Measurements from ENCODE around the gene SMIM28.

SMIM28 gene

DNA sequence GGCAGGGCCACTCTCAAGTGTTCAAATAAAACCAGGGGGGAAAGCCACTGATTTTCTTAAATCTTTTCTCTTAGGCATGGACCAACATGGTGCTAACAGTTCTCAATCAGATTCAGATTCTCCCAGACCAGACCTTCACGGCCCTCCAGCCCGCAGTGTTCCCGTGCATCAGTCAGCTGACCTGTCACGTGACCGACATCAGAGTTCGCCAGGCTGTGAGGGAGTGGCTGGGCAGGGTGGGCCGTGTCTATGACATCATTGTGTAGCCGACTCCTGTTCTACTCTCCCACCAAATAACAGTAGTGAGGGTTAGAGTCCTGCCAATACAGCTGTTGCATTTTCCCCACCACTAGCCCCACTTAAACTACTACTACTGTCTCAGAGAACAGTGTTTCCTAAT, 41.5 kb upstream of the SMIM28 start:
- H3K4me3 ChIP-seq (ENCODE audit: low read length), result no peak overlapping the region
- TF ChIP-seq, protein P1, sequence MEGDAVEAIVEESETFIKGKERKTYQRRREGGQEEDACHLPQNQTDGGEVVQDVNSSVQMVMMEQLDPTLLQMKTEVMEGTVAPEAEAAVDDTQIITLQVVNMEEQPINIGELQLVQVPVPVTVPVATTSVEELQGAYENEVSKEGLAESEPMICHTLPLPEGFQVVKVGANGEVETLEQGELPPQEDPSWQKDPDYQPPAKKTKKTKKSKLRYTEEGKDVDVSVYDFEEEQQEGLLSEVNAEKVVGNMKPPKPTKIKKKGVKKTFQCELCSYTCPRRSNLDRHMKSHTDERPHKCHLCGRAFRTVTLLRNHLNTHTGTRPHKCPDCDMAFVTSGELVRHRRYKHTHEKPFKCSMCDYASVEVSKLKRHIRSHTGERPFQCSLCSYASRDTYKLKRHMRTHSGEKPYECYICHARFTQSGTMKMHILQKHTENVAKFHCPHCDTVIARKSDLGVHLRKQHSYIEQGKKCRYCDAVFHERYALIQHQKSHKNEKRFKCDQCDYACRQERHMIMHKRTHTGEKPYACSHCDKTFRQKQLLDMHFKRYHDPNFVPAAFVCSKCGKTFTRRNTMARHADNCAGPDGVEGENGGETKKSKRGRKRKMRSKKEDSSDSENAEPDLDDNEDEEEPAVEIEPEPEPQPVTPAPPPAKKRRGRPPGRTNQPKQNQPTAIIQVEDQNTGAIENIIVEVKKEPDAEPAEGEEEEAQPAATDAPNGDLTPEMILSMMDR (IDR thresholded peaks at IDR 0.05; ENCODE audit: insufficient read depth, low read depth, low read length, missing control alignments), result no peak
- DNase-seq (ENCODE audit: low read depth), result no peak

DNA sequence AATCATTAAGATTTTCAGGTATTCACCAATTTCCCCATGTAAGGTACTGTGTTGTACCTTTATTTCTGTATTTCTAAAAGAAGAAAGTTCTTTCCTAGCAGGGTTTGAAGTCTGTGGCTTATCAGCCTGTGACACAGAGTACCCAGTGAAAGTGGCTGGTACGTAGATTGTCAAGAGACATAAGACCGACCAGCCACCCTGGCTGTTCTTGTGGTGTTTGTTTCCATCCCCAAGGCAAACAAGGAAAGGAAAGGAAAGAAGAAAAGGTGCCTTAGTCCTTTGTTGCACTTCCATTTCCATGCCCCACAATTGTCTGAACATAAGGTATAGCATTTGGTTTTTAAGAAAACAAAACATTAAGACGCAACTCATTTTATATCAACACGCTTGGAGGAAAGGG, 40.6 kb upstream of the SMIM28 start:
- TF ChIP-seq, protein P1 (IDR thresholded peaks at IDR 0.05; ENCODE audit: insufficient read depth, low read depth, low read length, missing control alignments), result no peak
- H3K4me3 ChIP-seq (ENCODE audit: low read length), result no peak overlapping the region
- no peak for DNase-seq (ENCODE audit: low read depth)

DNA sequence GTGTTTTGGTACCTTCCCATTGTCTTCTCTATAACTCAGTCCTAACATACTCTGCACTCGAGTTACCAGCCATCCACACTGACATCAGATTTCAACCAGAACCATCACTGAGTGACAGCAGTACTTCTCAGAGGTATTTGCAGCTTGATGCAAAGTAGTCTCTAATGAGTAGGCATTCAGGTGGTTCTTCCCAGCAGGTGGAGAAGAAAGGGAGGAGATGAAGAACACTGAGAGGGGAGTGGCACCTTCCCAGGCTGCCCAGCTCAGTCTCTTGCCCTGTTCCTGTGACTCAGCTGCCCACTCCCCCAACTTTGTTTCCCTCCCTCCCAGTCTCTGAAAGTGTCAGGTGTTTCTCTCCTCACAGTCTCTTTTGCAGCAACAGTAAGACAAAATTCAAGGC, 38.7 kb upstream of the SMIM28 start:
- peak; percentile 35 for DNase-seq (ENCODE audit: low read depth)
- TF ChIP-seq, protein P1 (IDR thresholded peaks at IDR 0.05; ENCODE audit: insufficient read depth, low read depth, low read length, missing control alignments), result no peak
- H3K4me3 ChIP-seq (ENCODE audit: low read length), result no peak overlapping the region

DNA sequence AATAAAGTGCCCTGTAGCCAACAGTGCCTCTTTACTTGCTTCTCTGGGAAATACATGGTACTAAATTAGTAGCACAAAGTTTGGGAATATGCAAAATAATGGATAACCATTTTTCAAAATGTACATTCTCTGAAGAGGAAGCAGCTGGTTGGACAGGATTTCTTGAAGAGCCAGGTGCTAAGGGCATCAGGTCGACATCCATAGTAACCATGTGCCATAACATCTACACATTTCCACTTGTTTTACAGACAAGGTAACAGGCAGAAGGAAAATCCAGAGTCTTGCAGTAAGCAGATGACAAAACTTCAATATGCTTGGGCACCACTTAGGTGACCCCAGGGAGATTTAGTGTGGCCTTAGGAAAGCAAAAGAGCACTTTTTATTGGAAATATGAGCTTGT, 36.5 kb upstream of the SMIM28 start:
- DNase-seq (ENCODE audit: low read depth), result no peak
- H3K4me3 ChIP-seq (ENCODE audit: low read length), result no peak overlapping the region
- TF ChIP-seq, protein P1 (IDR thresholded peaks at IDR 0.05; ENCODE audit: insufficient read depth, low read depth, low read length, missing control alignments), result no peak

DNA sequence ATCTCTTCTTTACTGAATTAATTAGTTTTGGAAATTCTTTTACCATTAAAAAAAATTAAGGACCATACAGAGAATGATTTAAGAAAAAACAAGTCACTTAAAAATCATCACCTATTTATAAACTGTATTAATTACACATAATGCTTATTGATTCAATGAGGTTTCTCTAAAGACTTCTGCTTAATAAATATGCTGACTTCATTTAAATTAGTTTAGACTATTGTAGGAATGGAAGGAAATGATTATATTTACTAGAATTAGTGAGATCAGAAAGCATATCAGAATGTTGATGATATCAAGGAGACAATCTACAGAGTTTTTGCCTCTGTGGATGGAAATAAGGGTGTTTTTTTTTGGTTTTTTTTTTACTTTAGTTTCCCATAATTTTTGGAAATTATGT, 34.6 kb upstream of the SMIM28 start:
- H3K4me3 ChIP-seq (ENCODE audit: low read length), result no peak overlapping the region
- TF ChIP-seq, protein P1 (IDR thresholded peaks at IDR 0.05; ENCODE audit: insufficient read depth, low read depth, low read length, missing control alignments), result no peak
- DNase-seq (ENCODE audit: low read depth), result no peak

DNA sequence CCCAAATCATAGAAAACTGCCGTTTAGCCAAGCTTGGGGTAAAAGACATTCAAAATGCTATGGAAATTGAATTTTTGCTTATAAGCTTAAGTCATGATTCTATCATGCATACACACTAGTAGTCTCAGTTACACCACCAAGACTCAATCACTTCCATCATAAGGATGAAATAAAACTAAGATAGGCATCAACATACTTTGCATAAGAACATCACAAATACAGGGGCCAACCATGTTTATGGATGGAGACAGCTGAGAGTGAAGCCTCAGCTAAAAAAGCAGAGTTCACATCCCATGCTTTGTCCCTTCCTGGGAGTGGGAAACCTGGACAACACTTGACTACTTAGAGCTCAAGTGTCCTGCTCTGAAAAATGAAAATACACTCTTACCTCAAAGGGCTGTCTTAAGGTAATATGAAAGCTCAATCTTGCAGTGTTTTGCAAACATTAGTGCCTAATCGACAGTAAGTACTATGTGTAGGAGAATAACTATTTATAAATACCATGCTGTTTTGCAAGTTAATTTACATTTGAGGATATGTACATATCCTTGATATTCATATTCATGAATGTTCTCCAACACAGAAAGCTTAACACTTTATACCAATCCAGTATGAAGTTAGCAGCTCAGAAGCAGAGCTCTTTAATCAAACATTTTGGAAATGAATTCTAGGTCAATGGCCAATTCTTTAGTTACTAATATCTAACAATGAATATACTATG, 32.0 kb upstream of the SMIM28 start:
- TF ChIP-seq, protein P1 (IDR thresholded peaks at IDR 0.05; ENCODE audit: insufficient read depth, low read depth, low read length, missing control alignments), result no peak
- no peak overlapping the region for H3K4me3 ChIP-seq (ENCODE audit: low read length)
- no peak for DNase-seq (ENCODE audit: low read depth)

All from epithelial cell of esophagus (primary cell).